PC-9 (cell line): ENCODE results near the gene CACNA1D.

Source experiments
- CTCF ChIP-seq: fragments of 200-600 bp; sonication (generic); conservative IDR thresholded peaks from 2 replicates; pipeline ENCODE4 v1.6.1; 2017; ENCODE audit warnings: mixed run types, antibody characterized with exemption, mild to moderate bottlenecking, moderate library complexity
- EZH2 ChIP-seq: fragments of 200-600 bp; sonication (generic); IDR thresholded peaks from 2 replicates; pipeline ENCODE4 v1.8.0; 2017; ENCODE audit warnings: antibody characterized with exemption, low read depth

DNA sequence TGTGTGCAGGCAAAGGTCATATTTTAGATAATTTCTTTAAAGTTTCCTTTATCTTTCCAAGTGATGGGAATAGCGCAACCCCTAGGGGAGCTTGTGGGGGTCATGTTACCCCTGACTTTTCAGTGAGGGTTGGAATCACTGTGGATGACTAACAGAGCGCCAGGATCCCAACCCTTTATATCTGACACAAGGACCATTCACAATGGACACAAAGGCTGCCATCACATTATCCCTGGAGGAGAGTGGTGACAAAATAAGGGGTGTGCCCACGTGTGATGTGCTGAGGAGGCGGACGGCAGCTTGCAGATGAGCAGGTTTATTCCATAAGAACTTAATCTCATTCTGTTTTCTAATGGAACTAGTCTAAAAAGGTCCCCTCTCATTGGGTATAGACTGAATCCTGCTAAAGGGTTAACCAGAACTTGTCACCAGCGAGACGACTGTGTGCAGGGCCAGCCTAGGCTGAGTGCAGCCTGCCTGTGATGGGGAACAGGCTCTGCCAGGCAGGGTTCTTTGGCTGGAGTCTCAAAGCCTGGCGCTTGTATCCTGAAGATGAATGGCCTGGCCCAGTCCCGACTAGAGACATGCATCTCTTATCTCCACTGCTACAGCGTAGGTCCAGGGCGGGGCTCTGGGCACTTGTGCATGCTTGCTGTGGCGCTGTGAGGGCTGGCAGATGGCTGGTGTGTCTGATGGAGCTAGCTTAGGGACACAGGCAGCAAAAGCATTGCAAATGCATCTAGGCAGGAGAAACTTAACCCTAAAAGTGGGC, 301.6 kb downstream of the CACNA1D start:
- TF ChIP-seq CTCF: no peak
- TF ChIP-seq EZH2: no peak
